Endothelial cell of umbilical vein (primary cell): ENCODE data around the gene SH3PXD2A. TPM values are rescaled to one million over a fixed set of nuclear protein-coding genes. Genes with fewer than 3 reads are reported as not detected.

Source experiments
- BruUV-seq: library from RNA; stranded (reverse); fragments of 400-500 nt; replicated peaks from 2 replicates; lab custom pipeline; 2021; lab: Mats Ljungman, UMichigan
- CTCF ChIA-PET: fragments of 300-600, 350-600 bp; sonication (Branson Sonifier 250); formaldehyde crosslinking; loops from one replicate; lab custom pipeline; 2021; ENCODE audit warnings: antibody characterized with exemption, inconsistent platforms; lab: Charles Lee
- POLR2A ChIA-PET: fragments of 300-600, 350-600 bp; sonication (Branson Sonifier 250); formaldehyde crosslinking; loops from one replicate; lab custom pipeline; 2021; ENCODE audit warnings: antibody characterized with exemption, inconsistent platforms; lab: Charles Lee
- DNase-seq: peaks from one replicate; pipeline ENCODE4 v3.0.0-alpha.2; 2011; ENCODE audit warnings: low read depth, low spot score
- FAIRE-seq: peaks from 2 replicates; lab custom pipeline; 2011; peaks lifted over from hg19 to GRCh38; lab: Jason Lieb, UNC
- H2AFZ ChIP-seq: 2 replicates; pipeline ENCODE4 v1.6.0; 2012; ENCODE audit warnings: low read depth, low read length, control low read depth, inconsistent platforms
- H3K27ac ChIP-seq: 2 replicates; pipeline ENCODE4 v1.5.1; 2011; ENCODE audit warnings: low read depth, mild to moderate bottlenecking, control low read depth, low read length, moderate library complexity; ENCODE audit not compliant: insufficient read depth
- H3K27me3 ChIP-seq, 2 experiments: 2 replicates each; pipeline versions ENCODE4 v1.6.0 to v1.6.1; 2011; ENCODE audit warnings: low read length in 2 of 2, mixed read lengths in 1 of 2; ENCODE audit not compliant: control insufficient read depth in 2 of 2, insufficient read depth in 2 of 2
- H3K36me3 ChIP-seq, 2 experiments: 2 replicates in 1 of 2; 3 replicates in 1 of 2; pipeline ENCODE4 v1.5.1; 2011; ENCODE audit warnings: low read length in 2 of 2, mild to moderate bottlenecking in 1 of 2, moderate library complexity in 1 of 2; ENCODE audit not compliant: control insufficient read depth in 2 of 2, insufficient read depth in 2 of 2; ENCODE audit errors: extremely low read depth in 1 of 2
- H3K4me1 ChIP-seq: 3 replicates; pipeline ENCODE4 v1.5.1; 2011; ENCODE audit warnings: mild to moderate bottlenecking, low read length; ENCODE audit not compliant: control insufficient read depth, insufficient read depth; ENCODE audit errors: extremely low read depth
- H3K4me2 ChIP-seq: 2 replicates; pipeline ENCODE4 v1.6.1; 2011; ENCODE audit warnings: low read length, control low read depth, mixed read lengths; ENCODE audit not compliant: insufficient read depth
- H3K4me3 ChIP-seq, 3 experiments: fragments of 200-600 bp in 1 of 3; sonication (generic), shearing (Covaris generic) in 1 of 3; replicated peaks in 1 of 3; 2 replicates each; pipeline ENCODE4 v1.5.1; 2011 to 2016; ENCODE audit warnings: control low read depth in 3 of 3, low read length in 3 of 3, mild to moderate bottlenecking in 2 of 3, inconsistent platforms in 1 of 3, low read depth in 1 of 3, moderate library complexity in 1 of 3; ENCODE audit not compliant: insufficient read depth in 1 of 3
- H3K79me2 ChIP-seq: 2 replicates; pipeline ENCODE4 v1.6.0; 2012; ENCODE audit warnings: low read length, inconsistent platforms; ENCODE audit not compliant: control insufficient read depth, insufficient read depth
- H3K9ac ChIP-seq: replicated peaks from 2 replicates; pipeline ENCODE3; 2011; ENCODE audit warnings: low read length, control low read depth; ENCODE audit not compliant: insufficient read depth; ENCODE audit errors: extremely low read depth
- H3K9me1 ChIP-seq: replicated peaks from 3 replicates; pipeline ENCODE4 v1.6.0; 2011; ENCODE audit warnings: mild to moderate bottlenecking, low read length; ENCODE audit not compliant: control insufficient read depth, insufficient read depth; ENCODE audit errors: extremely low read depth
- H3K9me3 ChIP-seq: replicated peaks from 2 replicates; pipeline ENCODE4 v1.5.1; 2012; ENCODE audit warnings: low read length, inconsistent platforms; ENCODE audit not compliant: control insufficient read depth, insufficient read depth
- H4K20me1 ChIP-seq: replicated peaks from 2 replicates; pipeline ENCODE3; 2011; ENCODE audit warnings: mild to moderate bottlenecking, low read length; ENCODE audit not compliant: control insufficient read depth, insufficient read depth; ENCODE audit errors: extremely low read depth
- CTCF ChIP-seq, 2 donors: IDR thresholded peaks; 1 replicate in 1 of 2; 2 replicates in 1 of 2; pipeline ENCODE4 v1.5.1; 2011; ENCODE audit warnings: low read length in 2 of 2, mild to moderate bottlenecking in 2 of 2, moderate library complexity in 2 of 2, control low read depth in 1 of 2, inconsistent platforms in 1 of 2, low read depth in 1 of 2; ENCODE audit not compliant: insufficient read depth in 1 of 2; ENCODE audit errors: extremely low read depth in 1 of 2
- EZH2 ChIP-seq: IDR thresholded peaks from 2 replicates; pipeline ENCODE4 v1.6.1; 2012; ENCODE audit warnings: borderline replicate concordance, low read depth, mild to moderate bottlenecking, moderate library complexity, low read length, inconsistent platforms; ENCODE audit not compliant: severe bottlenecking
- FOS ChIP-seq: IDR thresholded peaks from 2 replicates; pipeline ENCODE4 v1.6.1; 2011; ENCODE audit warnings: mild to moderate bottlenecking, low read length, moderate library complexity, borderline replicate concordance; ENCODE audit not compliant: insufficient read depth
- GATA2 ChIP-seq: IDR thresholded peaks from 2 replicates; pipeline ENCODE4 v1.7.0; 2011; ENCODE audit warnings: low read depth, mild to moderate bottlenecking, moderate library complexity, mixed read lengths, low read length; ENCODE audit not compliant: insufficient read length, insufficient read depth
- JUN ChIP-seq: IDR thresholded peaks from 2 replicates; pipeline ENCODE4 v1.6.1; 2011; ENCODE audit warnings: borderline replicate concordance, low read depth; ENCODE audit not compliant: insufficient read length, insufficient read depth
- MYC ChIP-seq: IDR thresholded peaks from one replicate; pipeline ENCODE4 v1.6.1; 2011; ENCODE audit warnings: mild to moderate bottlenecking, low read depth, low read length
- POLR2A ChIP-seq: IDR thresholded peaks from 2 replicates; pipeline ENCODE4 v1.6.1; 2012; ENCODE audit warnings: low read depth, mild to moderate bottlenecking, control low read depth, low read length
- POLR2AphosphoS5 ChIP-seq: IDR thresholded peaks from 2 replicates; pipeline ENCODE4 v1.6.1; 2012; ENCODE audit warnings: low read depth, mild to moderate bottlenecking, control low read depth, low read length, moderate library complexity; ENCODE audit not compliant: insufficient read depth
- dilution Hi-C: fragments of 300-500 bp; cut with MboI; formaldehyde crosslinking; loops from one replicate; pipeline ENCODE4 v1.15.0; 2019; ENCODE audit warnings: low sequenced_read_pairs; ENCODE audit not compliant: extremely low pct_ligation_motif_present
- intact Hi-C: fragments of 100-400 bp; cut with micrococcal nuclease; formaldehyde crosslinking; loops from one replicate; pipeline ENCODE4 v1.10.0; 2022
- polyA plus RNA-seq, 4 experiments: library from polyadenylated mRNA; depleted of rRNA in 3 of 4; stranded (reverse) in 3 of 4; unstranded in 1 of 4; fragments of >200 nt; gene quantifications; 2 replicates each; pipeline versions ENCODE4 v1.2.1 to v1.2.3, GENCODE V29; 2011 to 2012; ENCODE audit warnings: missing spikeins in 1 of 4
- total RNA-seq: library from RNA; stranded (reverse); gene quantifications from 2 replicates; pipeline ENCODE4 v1.2.3, GENCODE V29; 2021
- TF ChIP-seq, protein P1 (sequence below): IDR thresholded peaks from 2 replicates; pipeline ENCODE4 v1.6.1; 2011; ENCODE audit not compliant: insufficient read depth, insufficient read length

Gene SH3PXD2A
- total and polyA plus RNA-seq, 2 donors (not counting 3 experiments of a cell fraction or from before 2014, with no cell fraction given), result 1.4 to 5.1 TPM

DNA sequence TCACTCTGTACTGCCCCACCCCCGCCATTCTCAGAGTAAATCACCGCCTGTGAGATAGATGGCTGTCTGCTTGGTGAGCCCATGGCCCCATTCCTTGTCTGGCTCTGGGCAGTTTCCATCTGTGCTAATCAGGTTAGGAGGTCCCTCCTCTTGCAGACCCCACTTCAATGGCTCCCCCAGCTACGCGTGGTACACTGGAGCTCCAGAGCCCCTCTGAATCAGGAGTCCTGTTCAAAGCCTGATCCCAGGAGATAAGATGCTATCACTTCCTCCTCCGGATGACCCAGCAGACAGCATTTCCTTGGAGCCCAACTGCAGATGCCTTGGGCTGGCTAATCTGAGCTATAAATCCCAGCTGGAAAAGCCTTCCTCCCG lies 122.3 kb downstream of the SH3PXD2A start:
- ChIA-PET CTCF (interaction anchor here (0.6 to 4.1 kb wide), 9 partner anchors 11 to 127 kb away, joined by 3 to 16 read pairs (median 6); no protein-coding TSS in a partner anchor), POLR2A (no interaction called here)
- Histone ChIP-seq H3K36me3 (no peaks in the 10 kb centered on the region), H3K9me1 (no peaks in the 10 kb centered on the region), H3K4me1 (peaks cover 21% of the 10 kb centered on the region), H3K9ac (no peak overlapping the region), H3K79me2 (no peaks in the 10 kb centered on the region), H3K9me3 (no peaks in the 10 kb centered on the region), H3K4me3 (no peak overlapping the region), H4K20me1 (no peaks in the 10 kb centered on the region), H2AFZ (no peak overlapping the region), H3K27me3 (no peaks in the 10 kb centered on the region), H3K4me2 (no peak overlapping the region), H3K27ac (no peak overlapping the region)
- no TSS peak for BruUV-seq
- DNase-seq (peak; percentile 8), FAIRE-seq (peak; percentile 48)
- dilution Hi-C loops (no loop called here), intact Hi-C loops (no loop called here)
- TF ChIP-seq EZH2 (no peak), CTCF (IDR thresholded peaks at IDR 0.05; ENCODE audit: extremely low read depth in 1 of 2, insufficient read depth in 1 of 2, low read depth in 1 of 2, low read length in 2 of 2) (no peak), POLR2A (no peak), FOS (no peak), JUN (no peak), GATA2 (peak; percentile 81), POLR2AphosphoS5 (peak; percentile 50), MYC (no peak)
- TF ChIP-seq, protein P1, sequence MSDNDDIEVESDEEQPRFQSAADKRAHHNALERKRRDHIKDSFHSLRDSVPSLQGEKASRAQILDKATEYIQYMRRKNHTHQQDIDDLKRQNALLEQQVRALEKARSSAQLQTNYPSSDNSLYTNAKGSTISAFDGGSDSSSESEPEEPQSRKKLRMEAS, result no peak
